GM12891 (cell line): ENCODE measurements around the gene CLTB.

Experiments
- POLR2A ChIP-seq: IDR thresholded peaks from 2 replicates; pipeline ENCODE4 v1.6.1; 2011; ENCODE audit warnings: low read depth, low read length, control low read depth
- POLR2AphosphoS5 ChIP-seq: IDR thresholded peaks from 2 replicates; pipeline ENCODE4 v1.6.1; 2011; ENCODE audit warnings: low read depth, low read length, control low read depth
- POU2F2 ChIP-seq: IDR thresholded peaks from 2 replicates; pipeline ENCODE4 v1.6.1; 2011; ENCODE audit warnings: low read depth, mild to moderate bottlenecking, control low read depth, low read length, moderate library complexity
- SPI1 ChIP-seq: IDR thresholded peaks from 2 replicates; pipeline ENCODE4 v1.6.1; 2011; ENCODE audit warnings: low read depth, low read length, control low read depth
- TAF1 ChIP-seq: IDR thresholded peaks from 2 replicates; pipeline ENCODE4 v1.6.1; 2011; ENCODE audit warnings: low read depth, low read length, control low read depth

- no peak for TF ChIP-seq POLR2A
- TF ChIP-seq TAF1 = no peak
- no peak for TF ChIP-seq POLR2AphosphoS5
- TF ChIP-seq SPI1 = no peak
- TF ChIP-seq POU2F2 = no peak
Observed at GRCh38 chr5:176356179-176356566, 60.2 kb downstream of the CLTB start.
